Loucy (cell line): ENCODE data around the gene SFTA2.

Experiments used
- EZH2phosphoT487 ChIP-seq: fragments of 200-600 bp; IDR thresholded peaks from 2 replicates; pipeline ENCODE4 v1.6.1; 2018; ENCODE audit warnings: antibody characterized with exemption, mild to moderate bottlenecking, moderate library complexity, borderline replicate concordance
- TF ChIP-seq, protein P1 (sequence below): fragments of 200-600 bp; sonication (generic); conservative IDR thresholded peaks from 2 replicates; pipeline ENCODE4 v1.5.1; 2014; ENCODE audit warnings: mild to moderate bottlenecking, antibody characterized with exemption, low read length

DNA sequence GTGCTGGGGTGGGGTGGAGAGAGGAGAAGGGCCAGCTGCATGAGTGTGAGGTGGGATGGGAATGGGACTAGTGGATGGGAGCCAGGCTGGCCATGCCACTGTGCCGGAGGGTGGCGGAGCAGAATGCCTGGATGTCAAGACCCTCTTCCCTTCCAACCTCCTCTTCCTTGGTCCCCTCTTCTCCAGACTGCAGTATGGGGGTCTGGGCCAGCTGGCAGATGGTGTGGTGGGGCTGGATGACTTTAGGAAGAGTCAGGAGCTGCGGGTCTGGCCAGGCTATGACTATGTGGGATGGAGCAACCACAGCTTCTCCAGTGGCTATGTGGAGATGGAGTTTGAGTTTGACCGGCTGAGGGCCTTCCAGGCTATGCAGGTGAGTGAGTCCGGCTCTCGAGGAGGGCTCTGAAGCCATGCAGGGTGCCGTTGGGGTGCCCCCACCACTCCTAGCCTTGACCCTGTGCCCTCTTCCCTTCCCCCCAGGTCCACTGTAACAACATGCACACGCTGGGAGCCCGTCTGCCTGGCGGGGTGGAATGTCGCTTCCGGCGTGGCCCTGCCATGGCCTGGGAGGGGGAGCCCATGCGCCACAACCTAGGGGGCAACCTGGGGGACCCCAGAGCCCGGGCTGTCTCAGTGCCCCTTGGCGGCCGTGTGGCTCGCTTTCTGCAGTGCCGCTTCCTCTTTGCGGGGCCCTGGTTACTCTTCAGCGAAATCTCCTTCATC is 40.0 kb downstream of the SFTA2 start:
- TF ChIP-seq, protein P1, sequence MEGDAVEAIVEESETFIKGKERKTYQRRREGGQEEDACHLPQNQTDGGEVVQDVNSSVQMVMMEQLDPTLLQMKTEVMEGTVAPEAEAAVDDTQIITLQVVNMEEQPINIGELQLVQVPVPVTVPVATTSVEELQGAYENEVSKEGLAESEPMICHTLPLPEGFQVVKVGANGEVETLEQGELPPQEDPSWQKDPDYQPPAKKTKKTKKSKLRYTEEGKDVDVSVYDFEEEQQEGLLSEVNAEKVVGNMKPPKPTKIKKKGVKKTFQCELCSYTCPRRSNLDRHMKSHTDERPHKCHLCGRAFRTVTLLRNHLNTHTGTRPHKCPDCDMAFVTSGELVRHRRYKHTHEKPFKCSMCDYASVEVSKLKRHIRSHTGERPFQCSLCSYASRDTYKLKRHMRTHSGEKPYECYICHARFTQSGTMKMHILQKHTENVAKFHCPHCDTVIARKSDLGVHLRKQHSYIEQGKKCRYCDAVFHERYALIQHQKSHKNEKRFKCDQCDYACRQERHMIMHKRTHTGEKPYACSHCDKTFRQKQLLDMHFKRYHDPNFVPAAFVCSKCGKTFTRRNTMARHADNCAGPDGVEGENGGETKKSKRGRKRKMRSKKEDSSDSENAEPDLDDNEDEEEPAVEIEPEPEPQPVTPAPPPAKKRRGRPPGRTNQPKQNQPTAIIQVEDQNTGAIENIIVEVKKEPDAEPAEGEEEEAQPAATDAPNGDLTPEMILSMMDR, result no peak
- TF ChIP-seq EZH2phosphoT487, result no peak
